Colon (tissue), 2 donors: ENCODE measurements around the gene DUOX2.
"Not testable (repeated sequence)": the region's sequence is repeated elsewhere in the genome, so short reads cannot be mapped to it uniquely, and the experiment has no call there.

Source experiments
- FAIRE-seq: peaks from 2 replicates; lab custom pipeline; 2012; peaks lifted over from hg19 to GRCh38; lab: Jason Lieb, UNC
- donor health status: control.
- donor health status: control.

The DUOX2 gene

GRCh38 chr15:45118996-45119395, 5.0 kb upstream of the DUOX2 start:
- FAIRE-seq: no peak

GRCh38 chr15:45118131-45118588, 4.2 kb upstream of the DUOX2 start:
- no peak for FAIRE-seq

GRCh38 chr15:45117308-45118130, 3.5 kb upstream of the DUOX2 start:
- no peak for FAIRE-seq

DNA sequence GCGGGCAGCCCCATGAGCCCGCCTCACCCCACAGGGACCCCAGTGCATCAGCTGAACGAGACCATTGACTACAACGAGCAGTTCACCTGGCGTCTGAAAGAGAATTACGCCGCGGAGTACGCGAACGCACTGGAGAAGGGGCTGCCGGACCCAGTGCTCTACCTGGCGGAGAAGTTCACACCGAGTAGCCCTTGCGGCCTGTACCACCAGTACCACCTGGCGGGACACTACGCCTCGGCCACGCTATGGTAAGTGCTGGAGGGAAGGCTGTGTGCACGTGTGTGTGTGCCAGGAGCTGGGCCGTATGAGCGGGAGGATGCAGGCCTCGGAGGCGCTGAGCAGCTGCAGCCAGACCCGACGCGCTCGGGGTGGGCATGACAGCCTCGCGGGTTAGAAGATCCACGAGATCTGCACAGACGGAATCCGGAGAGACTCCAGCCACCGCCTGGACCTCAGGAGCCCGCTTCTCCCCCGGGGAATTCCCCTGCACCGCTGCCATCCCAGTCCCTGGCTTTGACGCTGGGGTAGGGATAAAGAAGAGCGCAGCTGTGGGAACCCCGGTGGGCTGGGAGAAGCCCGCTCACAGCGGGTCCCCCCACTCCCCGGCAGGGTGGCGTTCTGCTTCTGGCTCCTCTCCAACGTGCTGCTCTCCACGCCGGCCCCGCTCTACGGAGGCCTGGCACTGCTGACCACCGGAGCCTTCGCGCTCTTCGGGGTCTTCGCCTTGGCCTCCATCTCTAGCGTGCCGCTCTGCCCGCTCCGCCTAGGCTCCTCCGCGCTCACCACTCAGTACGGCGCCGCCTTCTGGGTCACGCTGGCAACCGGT, 2.7 kb upstream of the DUOX2 start:
- no peak for FAIRE-seq

DNA sequence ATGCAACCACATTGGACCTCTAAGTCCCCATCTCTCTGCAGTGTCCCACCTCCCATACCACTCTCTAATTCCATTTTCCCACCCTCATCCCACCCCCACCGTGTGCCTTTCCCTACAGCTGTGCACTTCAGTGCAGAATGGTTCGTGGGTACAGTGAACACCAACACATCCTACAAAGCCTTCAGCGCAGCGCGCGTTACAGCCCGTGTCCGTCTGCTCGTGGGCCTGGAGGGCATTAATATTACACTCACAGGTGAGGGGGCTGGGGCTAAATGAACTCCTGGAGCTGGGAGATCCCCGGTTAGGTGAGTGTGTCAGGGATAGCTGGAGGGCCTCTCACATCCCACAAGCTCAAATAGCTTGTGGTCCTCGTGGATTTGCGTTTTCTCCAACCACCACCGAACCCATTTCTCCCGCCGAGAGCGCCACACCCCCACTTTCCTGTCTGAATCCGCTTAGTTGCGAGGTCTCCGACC, 2.1 kb upstream of the DUOX2 start:
- FAIRE-seq: no peak

GRCh38 chr15:45115312-45115820, 1.4 kb upstream of the DUOX2 start:
- FAIRE-seq: no peak

DNA sequence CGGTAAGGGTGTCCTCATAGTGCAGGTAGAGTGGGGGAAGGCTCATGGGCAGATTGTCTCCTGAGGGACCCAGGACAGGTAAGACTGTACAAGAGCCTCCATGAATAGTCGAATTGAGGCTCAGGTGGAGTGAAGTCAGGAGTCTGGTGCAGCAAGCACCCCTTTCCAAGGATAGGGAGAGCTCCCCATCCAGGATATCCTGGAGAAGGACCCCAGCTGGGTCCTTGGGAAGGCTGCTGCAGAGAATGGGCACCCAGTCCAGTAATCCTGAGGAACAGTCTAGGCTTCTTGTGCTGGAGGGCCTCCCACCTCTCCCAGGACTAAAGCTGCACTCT, 746 bp upstream of the DUOX2 start:
- no peak for FAIRE-seq

GRCh38 chr15:45113380-45113990, 487 bp downstream of the DUOX2 start:
- FAIRE-seq: no peak

GRCh38 chr15:45112591-45113379, 1.2 kb downstream of the DUOX2 start:
- FAIRE-seq: no peak

DNA sequence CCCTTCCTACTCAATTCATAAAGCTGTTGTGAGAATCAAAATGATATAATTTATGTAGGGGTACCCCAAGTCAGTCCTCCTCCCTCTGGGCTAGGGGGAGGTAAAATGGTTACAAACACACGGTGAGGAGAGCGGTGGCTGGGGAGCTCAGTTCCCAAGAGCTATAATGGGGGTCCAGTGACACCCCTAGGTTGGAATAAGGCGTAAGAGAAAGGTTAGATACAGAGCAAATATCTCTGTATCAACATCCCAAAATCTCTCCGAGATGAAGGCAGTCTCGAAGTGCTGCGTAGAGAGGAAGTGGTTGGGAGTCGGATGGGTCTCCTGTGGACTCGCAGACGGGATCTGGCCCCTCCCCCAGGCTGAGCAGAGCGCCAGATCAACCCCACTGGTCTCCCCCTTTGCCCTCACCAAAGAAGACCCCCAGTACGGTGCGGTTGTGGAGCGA, 1.8 kb downstream of the DUOX2 start:
- FAIRE-seq: no peak

GRCh38 chr15:45111390-45112142, 2.4 kb downstream of the DUOX2 start:
- FAIRE-seq: no peak

- no peak for FAIRE-seq
Observed at GRCh38 chr15:45110256-45110820, 3.6 kb downstream of the DUOX2 start.

DNA sequence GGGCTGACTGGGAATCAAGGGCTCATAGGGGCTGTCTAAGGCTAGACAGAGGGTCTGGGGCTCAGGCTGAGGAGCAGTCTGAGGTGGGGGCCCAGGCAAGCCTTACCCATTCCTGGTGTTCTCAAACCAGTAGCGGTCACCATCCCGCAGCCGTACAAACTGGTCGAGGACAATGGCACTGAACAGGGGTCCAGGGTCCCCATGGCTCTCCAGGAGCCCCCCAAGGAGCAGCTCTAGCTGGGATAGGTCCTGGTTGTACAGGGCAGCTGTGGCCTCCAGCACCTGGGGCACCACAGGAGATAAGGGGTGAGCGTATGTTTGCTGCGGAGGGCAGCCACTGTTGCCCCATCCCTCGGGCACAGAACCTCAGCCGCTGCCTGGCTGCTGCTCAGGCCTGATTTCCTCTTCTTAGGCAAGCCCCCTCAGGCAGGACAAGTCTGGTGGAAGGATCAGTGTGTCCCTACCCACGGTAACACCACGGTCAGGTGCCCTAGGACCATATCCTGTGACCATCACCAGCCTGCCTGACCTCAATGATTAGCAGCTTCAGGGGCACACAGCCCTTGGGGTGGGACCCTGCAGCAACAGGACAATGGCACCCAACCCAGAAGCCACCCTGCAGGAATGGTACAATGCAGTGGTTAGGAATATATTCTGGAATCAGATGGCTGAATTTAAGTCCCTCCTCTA, 5.9 kb downstream of the DUOX2 start:
- no peak for FAIRE-seq

- FAIRE-seq: no peak
Observed at GRCh38 chr15:45106002-45106790, 7.8 kb downstream of the DUOX2 start.

DNA sequence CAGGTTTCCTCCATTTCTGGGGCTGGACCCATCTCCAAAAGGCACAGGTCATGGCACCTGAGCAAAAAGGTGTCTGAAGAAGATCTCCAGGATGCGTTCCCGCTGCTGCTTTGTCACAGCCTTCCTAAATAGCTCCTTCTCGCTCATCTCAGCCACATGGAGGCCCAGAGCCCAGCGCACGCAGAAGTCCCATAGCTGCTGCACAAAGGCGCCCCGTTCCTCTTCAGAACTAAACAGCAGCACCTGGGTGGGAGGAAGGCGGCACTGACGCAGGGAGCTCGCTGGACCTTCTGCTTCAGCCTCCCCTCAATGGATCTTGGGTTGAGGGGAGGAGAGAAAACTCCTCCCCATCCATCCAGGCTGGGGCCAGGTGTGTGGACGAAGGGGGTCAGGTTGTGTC, 8.4 kb downstream of the DUOX2 start:
- FAIRE-seq: no peak

DNA sequence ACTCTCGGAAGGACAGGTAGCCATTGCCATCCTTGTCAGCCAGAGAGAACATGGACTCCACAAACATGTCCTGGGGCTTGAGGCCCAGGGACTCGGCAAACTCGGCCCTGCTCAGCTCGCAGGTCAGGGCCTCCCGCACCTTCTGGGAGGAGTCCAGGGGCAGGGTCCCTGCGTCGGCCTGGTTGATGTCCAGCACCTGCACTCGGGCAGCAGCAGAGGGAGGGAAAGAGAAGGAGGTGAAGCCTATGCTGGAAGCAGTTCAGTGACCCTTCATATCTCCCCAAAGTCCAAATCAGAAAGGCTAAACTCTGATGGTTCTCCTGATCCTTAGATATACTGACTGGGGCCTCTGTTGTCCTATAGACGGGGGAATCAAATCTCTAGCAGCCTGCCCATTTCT, 9.8 kb downstream of the DUOX2 start:
- FAIRE-seq: not testable (repeated sequence)

DNA sequence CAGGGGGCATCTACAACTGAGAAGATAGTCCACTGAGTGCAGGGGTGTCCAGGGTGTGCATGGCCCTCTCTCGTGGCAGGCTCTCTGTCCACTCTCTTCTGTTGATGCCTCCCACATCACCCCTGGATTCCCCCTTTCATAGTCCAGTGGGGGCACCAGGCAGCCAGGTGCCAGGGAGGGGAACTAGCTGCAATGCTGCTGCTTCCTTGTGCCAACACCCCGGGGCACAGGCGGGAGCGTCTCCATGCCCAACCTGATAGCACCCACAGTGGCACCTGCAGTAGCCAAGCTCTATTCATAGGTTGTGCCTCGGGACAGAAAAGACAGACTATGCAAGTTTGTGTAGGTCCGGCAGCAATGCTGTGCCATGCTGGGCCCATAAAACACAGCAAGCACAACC, 11.7 kb downstream of the DUOX2 start:
- FAIRE-seq: no peak

GRCh38 chr15:45101749-45102148, 12.2 kb downstream of the DUOX2 start:
- FAIRE-seq: no peak
